Panc1 (cell line): ENCODE measurements around the gene TGM5.

Experiments
- TCF7L2 ChIP-seq: IDR thresholded peaks from 2 replicates; pipeline ENCODE4 v1.6.1; 2011; ENCODE audit warnings: mild to moderate bottlenecking, low read depth, low read length, inconsistent platforms
- TF ChIP-seq, protein P1 (sequence below): fragments of 450-650 bp; IDR thresholded peaks from 2 replicates; pipeline ENCODE4 v1.5.1; 2017; ENCODE audit warnings: mild to moderate bottlenecking

DNA sequence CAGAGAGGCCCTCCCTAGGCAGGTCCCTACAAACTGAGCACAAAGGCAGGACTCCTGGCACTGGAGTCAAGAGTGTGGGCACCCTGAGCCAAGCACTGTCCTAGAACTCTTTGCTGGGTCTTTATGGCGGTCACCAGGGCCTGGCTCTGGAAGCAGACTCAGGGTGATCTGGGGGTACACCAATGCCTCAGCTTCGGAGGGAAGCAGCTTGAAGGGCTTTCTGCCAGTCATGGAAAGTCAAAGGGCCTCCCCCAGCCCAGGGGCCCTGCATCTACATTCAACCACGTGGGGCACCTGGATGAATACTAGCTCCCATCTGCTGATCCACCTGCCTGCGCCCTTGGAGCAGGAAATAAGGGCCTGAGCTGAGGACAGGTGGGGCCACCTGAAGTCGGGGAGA lies 53.3 kb downstream of the TGM5 start:
- TF ChIP-seq, protein P1, sequence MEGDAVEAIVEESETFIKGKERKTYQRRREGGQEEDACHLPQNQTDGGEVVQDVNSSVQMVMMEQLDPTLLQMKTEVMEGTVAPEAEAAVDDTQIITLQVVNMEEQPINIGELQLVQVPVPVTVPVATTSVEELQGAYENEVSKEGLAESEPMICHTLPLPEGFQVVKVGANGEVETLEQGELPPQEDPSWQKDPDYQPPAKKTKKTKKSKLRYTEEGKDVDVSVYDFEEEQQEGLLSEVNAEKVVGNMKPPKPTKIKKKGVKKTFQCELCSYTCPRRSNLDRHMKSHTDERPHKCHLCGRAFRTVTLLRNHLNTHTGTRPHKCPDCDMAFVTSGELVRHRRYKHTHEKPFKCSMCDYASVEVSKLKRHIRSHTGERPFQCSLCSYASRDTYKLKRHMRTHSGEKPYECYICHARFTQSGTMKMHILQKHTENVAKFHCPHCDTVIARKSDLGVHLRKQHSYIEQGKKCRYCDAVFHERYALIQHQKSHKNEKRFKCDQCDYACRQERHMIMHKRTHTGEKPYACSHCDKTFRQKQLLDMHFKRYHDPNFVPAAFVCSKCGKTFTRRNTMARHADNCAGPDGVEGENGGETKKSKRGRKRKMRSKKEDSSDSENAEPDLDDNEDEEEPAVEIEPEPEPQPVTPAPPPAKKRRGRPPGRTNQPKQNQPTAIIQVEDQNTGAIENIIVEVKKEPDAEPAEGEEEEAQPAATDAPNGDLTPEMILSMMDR, result no peak
- no peak for TF ChIP-seq TCF7L2
